ENCODE results near the gene LRMDA. TPM values are rescaled to one million over a fixed set of nuclear protein-coding genes. Genes with fewer than 3 reads are reported as not detected.
A peak's percentile ranks its signal among the peaks of the same experiment; 100 is the strongest.

Gene LRMDA
- total and polyA plus RNA-seq, 4 donors, result 12.1 to 40.8 (median 21.6) TPM

DNA sequence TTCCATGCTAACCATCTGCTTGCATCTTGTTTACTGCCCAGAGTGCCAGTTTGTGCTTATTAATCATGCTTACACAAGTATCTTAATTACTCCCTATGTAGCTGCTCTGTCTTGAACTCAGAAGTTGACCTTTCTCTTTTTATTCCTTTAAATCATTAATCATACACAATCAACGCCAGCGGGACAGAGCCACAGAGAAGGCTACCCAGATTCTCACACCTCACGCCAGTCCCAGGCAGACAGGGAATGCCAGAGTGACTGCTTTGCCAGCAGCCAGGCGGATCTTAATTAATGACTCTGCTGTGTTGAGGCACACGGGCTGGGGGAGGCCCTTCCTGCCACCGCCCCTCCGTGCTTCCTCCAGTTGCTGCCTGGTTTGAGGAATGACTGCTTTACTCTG is 229.4 kb downstream of the LRMDA start:
- H3K9me3 ChIP-seq (ENCODE audit: control insufficient read depth in 4 of 4, insufficient read depth in 3 of 4, low read length in 3 of 4), result no peaks in the 10 kb centered on the region
- DNase-seq, result peak in 2 of 3 donors; percentile 27 to 50
- H3K27me3 ChIP-seq (ENCODE audit: control insufficient read depth in 3 of 3, insufficient read depth in 3 of 3, low read length in 2 of 3), result no peaks in the 10 kb centered on the region
- no peak overlapping the region for H3K27ac ChIP-seq (ENCODE audit: low read depth in 1 of 2, low read length in 1 of 2)
- ATAC-seq (ENCODE audit: insufficient read depth, low FRiP score), result no peak
- H3K4me3 ChIP-seq, result no peak overlapping the region
- no peak overlapping the region for H3K9ac ChIP-seq (ENCODE audit: insufficient read depth in 1 of 2, low read length in 2 of 2)
- 45 to 51% methylated on average over 7 of the region's 7 CpGs for WGBS, 2 donors
- no peaks in the 10 kb centered on the region for H3K36me3 ChIP-seq (ENCODE audit: control insufficient read depth in 4 of 4, insufficient read depth in 4 of 4, low read length in 4 of 4)
- peaks cover 6 to 32% (median 14%) of the 10 kb centered on the region in 5 donors for H3K4me1 ChIP-seq (ENCODE audit: control insufficient read depth in 5 of 5, insufficient read depth in 5 of 5, low read length in 5 of 5)
- TF ChIP-seq, protein P1, sequence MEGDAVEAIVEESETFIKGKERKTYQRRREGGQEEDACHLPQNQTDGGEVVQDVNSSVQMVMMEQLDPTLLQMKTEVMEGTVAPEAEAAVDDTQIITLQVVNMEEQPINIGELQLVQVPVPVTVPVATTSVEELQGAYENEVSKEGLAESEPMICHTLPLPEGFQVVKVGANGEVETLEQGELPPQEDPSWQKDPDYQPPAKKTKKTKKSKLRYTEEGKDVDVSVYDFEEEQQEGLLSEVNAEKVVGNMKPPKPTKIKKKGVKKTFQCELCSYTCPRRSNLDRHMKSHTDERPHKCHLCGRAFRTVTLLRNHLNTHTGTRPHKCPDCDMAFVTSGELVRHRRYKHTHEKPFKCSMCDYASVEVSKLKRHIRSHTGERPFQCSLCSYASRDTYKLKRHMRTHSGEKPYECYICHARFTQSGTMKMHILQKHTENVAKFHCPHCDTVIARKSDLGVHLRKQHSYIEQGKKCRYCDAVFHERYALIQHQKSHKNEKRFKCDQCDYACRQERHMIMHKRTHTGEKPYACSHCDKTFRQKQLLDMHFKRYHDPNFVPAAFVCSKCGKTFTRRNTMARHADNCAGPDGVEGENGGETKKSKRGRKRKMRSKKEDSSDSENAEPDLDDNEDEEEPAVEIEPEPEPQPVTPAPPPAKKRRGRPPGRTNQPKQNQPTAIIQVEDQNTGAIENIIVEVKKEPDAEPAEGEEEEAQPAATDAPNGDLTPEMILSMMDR (IDR thresholded peaks at IDR 0.05; ENCODE audit: control extremely low read depth, extremely low read depth), result no peak

DNA sequence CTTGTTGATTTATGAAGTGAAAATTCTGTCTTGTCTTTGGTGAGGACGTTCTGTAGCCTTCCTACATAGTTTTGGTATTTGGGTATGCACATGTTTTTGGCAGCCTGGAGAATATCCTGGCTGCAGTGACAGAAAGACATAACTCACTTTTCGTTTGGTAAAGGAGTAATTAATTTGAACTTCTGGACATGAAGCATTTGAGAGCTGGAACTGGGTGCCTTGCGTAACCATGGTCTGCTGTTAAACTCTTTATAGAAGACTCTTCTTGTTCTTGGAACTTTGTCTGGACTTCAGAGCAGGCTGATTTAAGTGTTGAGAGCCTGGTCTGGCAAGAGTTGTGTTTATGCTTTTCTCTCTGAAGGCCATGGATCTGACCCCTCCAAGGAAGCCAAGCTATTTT is 231.3 kb downstream of the LRMDA start:
- TF ChIP-seq, protein P1 (IDR thresholded peaks at IDR 0.05; ENCODE audit: control extremely low read depth, extremely low read depth), result no peak
- Histone ChIP-seq H3K9me3 (ENCODE audit: control insufficient read depth in 4 of 4, insufficient read depth in 3 of 4, low read length in 3 of 4) (no peaks in the 10 kb centered on the region), H3K27me3 (ENCODE audit: control insufficient read depth in 3 of 3, insufficient read depth in 3 of 3, low read length in 2 of 3) (no peaks in the 10 kb centered on the region), H3K36me3 (ENCODE audit: control insufficient read depth in 4 of 4, insufficient read depth in 4 of 4, low read length in 4 of 4) (no peaks in the 10 kb centered on the region), H3K27ac (ENCODE audit: low read depth in 1 of 2, low read length in 1 of 2) (peak overlapping the region; percentile 18 to 42), H3K4me3 (no peak overlapping the region), H3K4me1 (ENCODE audit: control insufficient read depth in 5 of 5, insufficient read depth in 5 of 5, low read length in 5 of 5) (peaks cover 6 to 32% (median 14%) of the 10 kb centered on the region in 5 donors), H3K9ac (ENCODE audit: insufficient read depth in 1 of 2, low read length in 2 of 2) (no peak overlapping the region)
- 47 to 53% methylated on average over 3 of the region's 3 CpGs for WGBS, 2 donors
- DNase-seq (peak; percentile 83 to 98 (median 96)), ATAC-seq (ENCODE audit: insufficient read depth, low FRiP score) (peak; percentile 31)

DNA sequence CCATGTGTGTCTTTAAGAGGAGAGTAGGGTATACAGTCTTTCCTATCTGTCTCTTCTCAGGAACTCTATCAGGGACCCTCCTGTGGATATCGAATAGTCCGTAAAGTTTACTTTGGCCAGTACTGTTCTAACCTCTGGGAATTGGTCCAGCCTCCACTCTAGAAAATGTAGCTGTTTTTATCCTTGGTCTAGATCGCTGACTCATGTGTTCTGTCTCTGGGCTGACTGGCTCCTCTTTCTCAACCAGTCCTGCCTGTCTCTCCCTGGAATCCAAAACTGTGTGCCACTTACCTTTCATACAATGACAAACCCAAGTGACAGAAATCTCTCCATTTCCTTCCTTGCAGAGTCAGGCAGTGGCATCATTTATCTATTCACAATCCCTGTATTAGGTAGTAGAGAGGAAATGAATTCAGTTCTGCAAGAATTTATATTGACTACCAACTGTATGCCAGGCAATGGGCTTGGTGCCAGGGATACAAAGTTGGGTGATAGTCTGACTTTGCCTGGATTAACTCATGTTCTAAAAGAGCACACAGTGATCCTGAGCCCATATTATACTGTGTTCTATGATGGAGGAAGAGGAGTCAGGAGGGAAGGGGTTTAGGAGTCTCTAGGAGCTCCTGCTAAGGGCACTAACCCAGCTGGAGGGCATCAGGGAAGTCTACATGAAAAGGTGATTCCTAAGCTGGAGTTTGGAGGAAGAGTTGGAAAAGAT is 232.7 kb downstream of the LRMDA start:
- no peak for ATAC-seq (ENCODE audit: insufficient read depth, low FRiP score)
- H3K27ac ChIP-seq (ENCODE audit: low read depth in 1 of 2, low read length in 1 of 2), result no peak overlapping the region

More for the DNA sequence above, 232.7 kb downstream of the LRMDA start:
- 47 to 81% methylated on average over 3 of the region's 3 CpGs for WGBS, 2 donors
- Histone ChIP-seq H3K4me1 (ENCODE audit: control insufficient read depth in 5 of 5, insufficient read depth in 5 of 5, low read length in 5 of 5) (peaks cover 5 to 32% (median 14%) of the 10 kb centered on the region in 5 donors), H3K9me3 (ENCODE audit: control insufficient read depth in 4 of 4, insufficient read depth in 3 of 4, low read length in 3 of 4) (no peaks in the 10 kb centered on the region), H3K4me3 (no peak overlapping the region), H3K36me3 (ENCODE audit: control insufficient read depth in 4 of 4, insufficient read depth in 4 of 4, low read length in 4 of 4) (no peaks in the 10 kb centered on the region), H3K9ac (ENCODE audit: insufficient read depth in 1 of 2, low read length in 2 of 2) (no peak overlapping the region), H3K27me3 (ENCODE audit: control insufficient read depth in 3 of 3, insufficient read depth in 3 of 3, low read length in 2 of 3) (no peaks in the 10 kb centered on the region)
- TF ChIP-seq, protein P1 (IDR thresholded peaks at IDR 0.05; ENCODE audit: control extremely low read depth, extremely low read depth), result no peak
- no peak for DNase-seq

Data from lung (tissue), 12 donors.